H1 (cell line): ENCODE measurements around the gene NBEA. TPM values are rescaled to one million over a fixed set of nuclear protein-coding genes. Genes with fewer than 3 reads are reported as not detected.

Experiments used
- ATF2 ChIP-seq: IDR thresholded peaks from 2 replicates; pipeline ENCODE4 v1.6.1; 2012; ENCODE audit warnings: low read length, inconsistent platforms
- CHD7 ChIP-seq: fragments of 300-600 bp; sonication (generic); IDR thresholded peaks from 2 replicates; pipeline ENCODE4 v1.7.1; 2012; ENCODE audit warnings: low read length, moderate library complexity, mild to moderate bottlenecking, inconsistent platforms; ENCODE audit not compliant: insufficient replicate concordance
- CTCF ChIP-seq, 3 experiments: IDR thresholded peaks; 1 replicate in 2 of 3; 2 replicates in 1 of 3; pipeline versions ENCODE4 v1.5.1 to v1.6.1; 2011; ENCODE audit warnings: low read length in 3 of 3, mild to moderate bottlenecking in 3 of 3, inconsistent platforms in 2 of 3, low read depth in 1 of 3, moderate library complexity in 1 of 3; ENCODE audit not compliant: insufficient read depth in 1 of 3; ENCODE audit errors: control extremely low read depth in 1 of 3
- PHF8 ChIP-seq: fragments of 200-600 bp; sonication (generic); conservative IDR thresholded peaks from 2 replicates; pipeline ENCODE4 v1.7.1; 2012; ENCODE audit warnings: low read depth, mild to moderate bottlenecking, inconsistent platforms, low read length, moderate library complexity
- RNF2 ChIP-seq: fragments of 200-900, 300-1000 bp; sonication (generic); IDR thresholded peaks from 2 replicates; pipeline ENCODE4 v1.7.1; 2016; ENCODE audit warnings: borderline replicate concordance, low read depth, mild to moderate bottlenecking, antibody characterized with exemption, low read length; ENCODE audit not compliant: poor library complexity, severe bottlenecking; ENCODE audit errors: missing control alignments
- polyA plus RNA-seq, 7 experiments: library from polyadenylated mRNA; depleted of rRNA in 3 of 7; stranded (reverse) in 5 of 7; unstranded in 2 of 7; fragments of >200 nt in 5 of 7; fragments of 200-250 nt in 2 of 7; gene quantifications; 1 replicate in 5 of 7; 2 replicates in 1 of 7; 4 replicates in 1 of 7; pipeline versions ENCODE4 v1.2.1 to v1.2.3, GENCODE V29; 2011 to 2013; ENCODE audit warnings: missing spikeins in 2 of 7, mixed read lengths in 2 of 7
- total RNA-seq: library from RNA; stranded (reverse); fragmentation: NEBNext Ultra II Directional; extraction: Animal tissue kit (Norgen Biotek cat#: 25700); gene quantifications from 2 replicates; pipeline ENCODE4 v1.2.1, GENCODE V29; 2021

The NBEA gene
- total and polyA plus RNA-seq, 2 of the 8 experiments (the other 6 are each of a cell fraction or from before 2014, with no cell fraction given): 14.2 to 21.5 TPM

GRCh38 chr13:35411059-35411744 lies 469.1 kb downstream of the NBEA start (continued):
- TF ChIP-seq CHD7 (no peak), ATF2 (no peak), RNF2 (no peak), PHF8 (no peak), CTCF (IDR thresholded peaks at IDR 0.05; ENCODE audit: control extremely low read depth in 1 of 3, insufficient read depth in 1 of 3, low read depth in 1 of 3, low read length in 3 of 3) (no peak)
